Activated CD4-positive, alpha-beta T cell treated with anti-CD3 and anti-CD28 coated beads, Interleukin-2, amount 10 ng/mL, durations not matched to agents 7 days and 5 days (primary cell): ENCODE measurements around the gene TDP1. TPM values are rescaled to one million over a fixed set of nuclear protein-coding genes. Genes with fewer than 3 reads are reported as not detected.

Experiments
- CTCF ChIA-PET: fragments of 350-600 bp; sonication (Branson Sonifier 250); formaldehyde crosslinking; loops from one replicate; lab custom pipeline; 2021; ENCODE audit warnings: antibody characterized with exemption; lab: Charles Lee
- POLR2A ChIA-PET: fragments of 350-600 bp; sonication (Branson Sonifier 250); formaldehyde crosslinking; loops from one replicate; lab custom pipeline; 2021; ENCODE audit warnings: antibody characterized with exemption; lab: Charles Lee
- DNase-seq: peaks from one replicate; pipeline ENCODE4 v3.0.0-alpha.2; 2020
- H3K27ac Mint-ChIP-seq: one replicate; pipeline ENCODE4 v1.8.0; 2021; ENCODE audit warnings: mild to moderate bottlenecking, moderate library complexity, mixed read lengths
- H3K27me3 Mint-ChIP-seq: one replicate; pipeline ENCODE4 v1.8.0; 2021; ENCODE audit warnings: mixed read lengths
- H3K36me3 Mint-ChIP-seq: one replicate; pipeline ENCODE4 v1.8.0; 2021; ENCODE audit warnings: low read depth, mixed read lengths
- H3K4me1 Mint-ChIP-seq: one replicate; pipeline ENCODE4 v1.8.0; 2021; ENCODE audit warnings: mixed read lengths
- H3K4me3 Mint-ChIP-seq: one replicate; pipeline ENCODE4 v1.8.0; 2021; ENCODE audit warnings: mild to moderate bottlenecking, moderate library complexity, mixed read lengths
- H3K9me3 Mint-ChIP-seq: one replicate; pipeline ENCODE4 v1.8.0; 2021; ENCODE audit warnings: mixed read lengths
- total RNA-seq, 2 experiments: library from RNA; stranded (reverse); gene quantifications; one replicate each; pipeline ENCODE4 v1.2.3, GENCODE V29; 2021

The TDP1 gene
- total RNA-seq, 2 experiments from 2014 or later: 77.9 to 79.6 TPM

GRCh38 chr14:89954070-89955021 is 1.4 kb upstream of the TDP1 start, which contains the start of gene EFCAB11:
TSS of gene EFCAB11 (minus strand) at chr14:89954730. CDS start at chr14:89954660, 70 bp downstream.
- peaks cover 5% of the 10 kb centered on the region for H3K9me3 Mint-ChIP-seq
- H3K4me3 Mint-ChIP-seq: peak within 1 kb of the TSS; percentile 92
- H3K36me3 Mint-ChIP-seq: peaks cover 40% of the 10 kb centered on the region
- peak; percentile 97 for DNase-seq
- CTCF ChIA-PET: interaction anchor here (0.8 to 2.9 kb wide), 3 partner anchors 9 to 15 kb away, joined by 4 to 12 read pairs (median 5); no protein-coding TSS in a partner anchor
- peak within 1 kb of the TSS; percentile 89 for H3K27ac Mint-ChIP-seq
- no peaks in the 10 kb centered on the region for H3K27me3 Mint-ChIP-seq
- POLR2A ChIA-PET: interaction anchor here (0.5 to 0.7 kb wide), 3 partner anchors 196 to 1502 kb away, joined by 3 to 5 read pairs (median 4); no protein-coding TSS in a partner anchor
- H3K4me1 Mint-ChIP-seq: peaks cover 48% of the 10 kb centered on the region

GRCh38 chr14:89955022-89955744 is 544 bp upstream of the TDP1 start:
- H3K4me1 Mint-ChIP-seq: peaks cover 57% of the 10 kb centered on the region
- peaks cover 39% of the 10 kb centered on the region for H3K36me3 Mint-ChIP-seq
- ChIA-PET POLR2A (interaction anchor here (1.2 kb wide), 1 partner anchor 651 kb away, joined by 6 read pairs; no protein-coding TSS in a partner anchor), CTCF (interaction anchor here (0.6 to 2.9 kb wide), 4 partner anchors 10 to 1762 kb away, joined by 3 to 12 read pairs (median 8); no protein-coding TSS in a partner anchor)
- no peak for DNase-seq
- peaks cover 5% of the 10 kb centered on the region for H3K9me3 Mint-ChIP-seq
- H3K27ac Mint-ChIP-seq: peak overlapping the region; percentile 89
- peak overlapping the region; percentile 92 for H3K4me3 Mint-ChIP-seq
- H3K27me3 Mint-ChIP-seq: no peaks in the 10 kb centered on the region

- ChIA-PET CTCF (interaction anchor here (2.4 kb wide), 1 partner anchor 14 kb away, joined by 12 read pairs; no protein-coding TSS in a partner anchor), POLR2A (interaction anchor here (0.6 to 1.2 kb wide), 3 partner anchors 652 to 1395 kb away, joined by 3 to 6 read pairs (median 4); no protein-coding TSS in a partner anchor)
- H3K9me3 Mint-ChIP-seq: peaks cover 5% of the 10 kb centered on the region
- H3K27ac Mint-ChIP-seq: peak overlapping the region; percentile 99
- no peak for DNase-seq
- peaks cover 46% of the 10 kb centered on the region for H3K36me3 Mint-ChIP-seq
- H3K4me3 Mint-ChIP-seq: peak overlapping the region; percentile 95
- peaks cover 71% of the 10 kb centered on the region for H3K4me1 Mint-ChIP-seq
- no peaks in the 10 kb centered on the region for H3K27me3 Mint-ChIP-seq
Measured at GRCh38 chr14:89956661-89957009, 908 bp downstream of the TDP1 start.

GRCh38 chr14:89957376-89957775 is 1.6 kb downstream of the TDP1 start:
- H3K36me3 Mint-ChIP-seq: peaks cover 46% of the 10 kb centered on the region
- H3K27me3 Mint-ChIP-seq: no peaks in the 10 kb centered on the region
- POLR2A ChIA-PET: no interaction called here
- H3K4me3 Mint-ChIP-seq: peak overlapping the region; percentile 95
- no peak for DNase-seq
- peaks cover 74% of the 10 kb centered on the region for H3K4me1 Mint-ChIP-seq
- CTCF ChIA-PET: interaction anchor here (1.0 to 2.4 kb wide), 2 partner anchors 13 to 24 kb away, joined by 3 to 12 read pairs; no protein-coding TSS in a partner anchor
- H3K27ac Mint-ChIP-seq: peak overlapping the region; percentile 99
- H3K9me3 Mint-ChIP-seq: peaks cover 5% of the 10 kb centered on the region

DNA sequence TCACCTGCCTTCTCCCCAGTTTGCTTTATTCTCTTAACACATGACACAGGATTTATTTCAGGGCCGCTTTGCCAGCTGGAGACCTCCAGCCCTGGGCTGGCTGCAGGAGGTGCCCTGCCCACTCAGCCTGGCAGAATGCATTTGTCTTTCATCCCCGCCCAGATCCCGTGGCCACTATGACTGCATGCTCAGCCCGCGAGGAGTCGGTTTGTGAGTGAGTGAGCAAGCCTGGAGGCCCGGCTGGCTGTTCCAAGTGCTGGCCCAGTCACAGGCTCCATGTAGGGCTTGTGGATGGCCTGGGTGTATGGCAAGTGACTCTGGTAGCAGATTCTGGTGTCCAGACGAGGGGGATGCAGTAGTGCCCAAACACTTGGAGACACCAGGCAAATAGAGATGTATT is 2.1 kb downstream of the TDP1 start:
- Mint-ChIP-seq H3K4me3 (peak overlapping the region; percentile 95), H3K9me3 (peaks cover 5% of the 10 kb centered on the region), H3K27ac (peak overlapping the region; percentile 99), H3K4me1 (peaks cover 72% of the 10 kb centered on the region), H3K36me3 (peaks cover 50% of the 10 kb centered on the region), H3K27me3 (no peaks in the 10 kb centered on the region)
- no peak for DNase-seq
- CTCF ChIA-PET: interaction anchor here (0.6 to 2.4 kb wide), 3 partner anchors 13 to 32 kb away, joined by 3 to 12 read pairs (median 3); no protein-coding TSS in a partner anchor
- POLR2A ChIA-PET: no interaction called here

DNA sequence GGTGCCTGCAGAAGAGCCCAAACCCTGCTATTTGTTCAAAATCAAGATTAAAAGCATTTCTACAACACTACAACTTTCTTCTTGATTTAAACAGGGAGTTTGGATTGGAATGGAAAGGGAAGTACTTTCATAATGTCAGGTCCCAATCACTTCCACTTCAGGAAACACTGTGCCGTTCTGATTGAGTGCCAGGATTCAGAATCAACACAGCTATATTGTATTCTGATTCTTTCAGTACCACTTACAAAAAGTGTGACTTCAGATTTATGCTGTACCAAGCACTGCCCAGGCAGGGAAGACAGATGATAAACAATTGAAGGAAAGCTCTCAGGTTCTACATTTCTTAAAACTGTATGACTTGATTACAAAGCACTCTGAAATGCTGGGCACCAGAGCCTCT is 3.2 kb downstream of the TDP1 start:
- POLR2A ChIA-PET: no interaction called here

DNA sequence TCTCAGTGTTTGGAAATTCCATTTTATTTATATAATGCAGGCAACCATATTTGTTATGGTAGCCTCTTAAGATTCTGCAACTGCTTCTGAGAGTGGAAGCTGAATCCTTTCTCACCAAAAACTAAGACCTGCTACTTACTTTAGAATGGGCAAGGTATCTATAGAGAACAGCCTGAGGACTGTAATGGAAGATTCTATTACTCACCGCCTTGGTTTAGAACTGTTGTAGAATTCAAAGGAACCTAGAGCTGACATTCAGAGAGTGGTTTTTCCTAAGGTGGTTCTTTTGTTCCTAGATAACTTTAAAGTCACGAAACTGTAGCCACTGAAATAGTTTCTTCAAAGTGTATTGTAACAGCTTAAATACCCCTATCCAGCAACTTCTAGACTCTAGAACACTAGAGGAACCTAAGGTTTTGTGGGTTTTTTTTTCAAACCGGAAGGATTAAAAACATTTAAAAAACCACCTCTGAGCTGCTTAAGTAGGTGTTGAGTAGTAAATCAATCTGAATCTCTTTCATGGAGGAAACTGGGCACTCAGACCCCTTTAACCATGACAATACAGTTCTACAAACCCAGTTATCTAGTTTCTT is 4.2 kb downstream of the TDP1 start:
- Mint-ChIP-seq H3K27ac (peak overlapping the region; percentile 92), H3K4me3 (peak overlapping the region; percentile 49), H3K9me3 (peaks cover 5% of the 10 kb centered on the region), H3K36me3 (peaks cover 69% of the 10 kb centered on the region), H3K27me3 (no peaks in the 10 kb centered on the region), H3K4me1 (peaks cover 59% of the 10 kb centered on the region)
- POLR2A ChIA-PET: interaction anchor here (0.5 to 0.7 kb wide), 2 partner anchors 21 to 1395 kb away, joined by 3 read pairs; no protein-coding TSS in a partner anchor
- CTCF ChIA-PET: interaction anchor here (0.5 to 1.2 kb wide), 4 partner anchors 9 to 809 kb away, joined by 3 to 5 read pairs (median 4); no protein-coding TSS in a partner anchor
- DNase-seq: no peak

More for the DNA sequence above, 3.2 kb downstream of the TDP1 start:
- Mint-ChIP-seq H3K36me3 (peaks cover 62% of the 10 kb centered on the region), H3K4me3 (no peak overlapping the region), H3K4me1 (peaks cover 63% of the 10 kb centered on the region), H3K27me3 (no peaks in the 10 kb centered on the region), H3K27ac (peak overlapping the region; percentile 37), H3K9me3 (peaks cover 5% of the 10 kb centered on the region)
- CTCF ChIA-PET: interaction anchor here (1.2 kb wide), 1 partner anchor 13 kb away, joined by 5 read pairs; no protein-coding TSS in a partner anchor
- no peak for DNase-seq

DNA sequence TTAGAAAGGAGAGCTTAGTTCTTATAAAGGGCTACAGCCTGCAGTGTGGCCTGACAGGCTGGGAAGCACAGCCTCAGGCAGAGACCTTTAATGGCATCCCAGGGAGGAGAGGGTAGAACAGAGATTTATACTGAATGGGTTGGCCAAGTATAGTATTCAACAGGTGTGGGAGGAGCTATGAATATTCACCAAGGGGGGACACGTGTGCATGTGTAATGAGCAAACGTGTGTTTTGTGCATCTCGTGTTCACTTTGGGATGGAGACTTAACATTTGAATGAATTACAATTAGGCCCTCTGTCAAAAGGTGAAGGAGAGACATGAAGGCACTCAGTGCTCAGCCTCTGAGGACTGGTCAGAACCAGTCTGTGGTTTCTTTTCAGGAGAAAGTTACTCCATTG is 5.2 kb downstream of the TDP1 start:
- ChIA-PET POLR2A (no interaction called here), CTCF (interaction anchor here (0.6 to 1.9 kb wide), 3 partner anchors 13 to 798 kb away, joined by 3 to 5 read pairs (median 4); no protein-coding TSS in a partner anchor)
- peaks cover 5% of the 10 kb centered on the region for H3K9me3 Mint-ChIP-seq
- no peak overlapping the region for H3K4me3 Mint-ChIP-seq
- peak overlapping the region; percentile 92 for H3K27ac Mint-ChIP-seq
- peaks cover 74% of the 10 kb centered on the region for H3K36me3 Mint-ChIP-seq
- H3K27me3 Mint-ChIP-seq: no peaks in the 10 kb centered on the region
- DNase-seq: no peak
- H3K4me1 Mint-ChIP-seq: peaks cover 59% of the 10 kb centered on the region

- peaks cover 40% of the 10 kb centered on the region for H3K4me1 Mint-ChIP-seq
- ChIA-PET POLR2A (no interaction called here), CTCF (interaction anchor here (1.1 kb wide), 1 partner anchor 10 kb away, joined by 5 read pairs; no protein-coding TSS in a partner anchor)
- no peak for DNase-seq
- H3K9me3 Mint-ChIP-seq: no peaks in the 10 kb centered on the region
- H3K27me3 Mint-ChIP-seq: no peaks in the 10 kb centered on the region
- H3K36me3 Mint-ChIP-seq: peaks cover 64% of the 10 kb centered on the region
- no peak overlapping the region for H3K4me3 Mint-ChIP-seq
- no peak overlapping the region for H3K27ac Mint-ChIP-seq
Measured at GRCh38 chr14:89963288-89963978, 7.7 kb downstream of the TDP1 start.

DNA sequence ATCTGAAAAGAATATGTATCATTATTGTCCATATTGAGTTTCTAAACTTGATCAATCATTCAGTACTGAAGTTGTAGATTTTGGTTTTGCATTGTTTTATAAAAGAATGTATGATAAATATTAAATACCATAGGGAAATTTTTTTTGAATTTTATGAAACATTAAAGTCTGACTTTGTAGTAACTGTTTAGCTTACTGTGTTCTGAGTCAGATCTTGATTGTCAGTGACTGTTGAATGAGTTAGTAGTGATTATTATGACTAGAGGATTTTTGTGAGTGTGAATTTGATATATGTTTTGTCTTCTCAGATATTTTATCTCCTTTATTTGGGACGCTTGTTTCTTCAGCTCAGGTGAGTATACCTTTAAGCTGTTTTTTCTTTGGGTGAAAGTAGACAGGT is 10.1 kb downstream of the TDP1 start:
- POLR2A ChIA-PET: no interaction called here
- H3K27me3 Mint-ChIP-seq: no peaks in the 10 kb centered on the region
- CTCF ChIA-PET: interaction anchor here (0.8 to 1.4 kb wide), 3 partner anchors 11 to 434 kb away, joined by 3 to 4 read pairs (median 3); partner anchors contain the start of gene EFCAB11
- H3K4me1 Mint-ChIP-seq: peaks cover 17% of the 10 kb centered on the region
- H3K36me3 Mint-ChIP-seq: peaks cover 58% of the 10 kb centered on the region
- H3K4me3 Mint-ChIP-seq: no peak overlapping the region
- no peaks in the 10 kb centered on the region for H3K9me3 Mint-ChIP-seq
- H3K27ac Mint-ChIP-seq: no peak overlapping the region
- no peak for DNase-seq

DNA sequence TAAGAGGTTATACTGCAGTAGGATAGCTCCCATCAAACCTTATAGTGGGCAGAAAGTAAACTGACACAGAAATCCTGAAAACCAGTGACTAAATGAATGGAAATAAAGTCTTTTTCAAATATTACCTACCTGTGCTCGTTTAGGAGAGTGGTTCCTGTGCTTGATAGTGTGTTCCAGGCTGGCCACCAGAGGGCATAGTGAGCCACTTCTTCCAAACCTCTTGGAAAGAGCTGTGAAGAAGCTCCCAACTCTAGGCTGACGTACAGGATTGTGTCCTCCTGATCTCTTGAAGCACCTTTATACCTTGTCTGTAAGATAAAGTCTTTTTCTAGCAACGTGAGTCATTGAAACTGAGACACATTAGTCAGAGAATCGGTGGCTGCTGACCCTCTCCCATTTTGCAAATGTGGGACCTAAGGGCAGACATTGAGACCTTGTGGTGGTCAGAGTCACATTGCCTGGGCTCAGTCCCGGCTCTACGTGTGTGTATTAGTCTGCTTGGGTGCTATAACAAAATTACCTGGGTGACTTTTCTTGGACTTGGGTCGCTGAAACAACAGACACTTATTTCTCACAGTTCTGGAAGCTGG is 17.6 kb downstream of the TDP1 start:
- Mint-ChIP-seq H3K27ac (no peak overlapping the region), H3K27me3 (no peaks in the 10 kb centered on the region), H3K36me3 (peaks cover 47% of the 10 kb centered on the region), H3K4me1 (no peaks in the 10 kb centered on the region), H3K9me3 (no peaks in the 10 kb centered on the region), H3K4me3 (no peak overlapping the region)
- ChIA-PET POLR2A (no interaction called here), CTCF (interaction anchor here (0.6 to 3.7 kb wide), 8 partner anchors 9 to 1255 kb away, joined by 3 to 11 read pairs (median 4); no protein-coding TSS in a partner anchor)
- peak; percentile 65 for DNase-seq
